Vagina (tissue), 2 donors: ENCODE data around the gene RNF217. TPM values are rescaled to one million over a fixed set of nuclear protein-coding genes. Genes with fewer than 3 reads are reported as not detected.

Experiments used
- DNase-seq, 2 donors: peaks; one replicate each; pipeline ENCODE4 v3.0.0-alpha.2; 2017; ENCODE audit errors: extremely low spot score in 2 of 2
- H3K27ac ChIP-seq: fragments of 200-600 bp; sonication (generic); one replicate; pipeline ENCODE4 v1.5.1; 2019
- H3K27me3 ChIP-seq: fragments of 200-600 bp; sonication (generic); one replicate; pipeline ENCODE4 v1.5.1; 2019
- H3K36me3 ChIP-seq, 2 donors: fragments of 200-600 bp; sonication (generic); one replicate each; pipeline ENCODE4 v1.5.1; 2017 to 2019
- H3K4me1 ChIP-seq: fragments of 200-600 bp; sonication (generic); one replicate; pipeline ENCODE4 v1.5.1; 2019
- H3K4me3 ChIP-seq, 2 donors: fragments of 200-600 bp; sonication (generic); 1 replicate in 1 of 2; 2 replicates in 1 of 2; pipeline ENCODE4 v1.5.1; 2016 to 2019
- H3K9me3 ChIP-seq: fragments of 200-600 bp; sonication (generic); one replicate; pipeline ENCODE4 v1.5.1; 2019
- POLR2A ChIP-seq, 2 donors: fragments of 450-650 bp; IDR thresholded peaks; one replicate each; pipeline ENCODE4 v1.6.1; 2017; ENCODE audit warnings: antibody characterized with exemption in 2 of 2, mild to moderate bottlenecking in 2 of 2, moderate library complexity in 2 of 2
- POLR2AphosphoS5 ChIP-seq, 2 donors: sonication (generic); formaldehyde crosslinking; IDR thresholded peaks; one replicate each; pipeline ENCODE4 v1.9.0; 2017; ENCODE audit warnings: antibody characterized with exemption in 2 of 2, mild to moderate bottlenecking in 2 of 2, low read depth in 1 of 2; ENCODE audit not compliant: insufficient read depth in 1 of 2
- intact Hi-C: fragments of 100-400 bp; cut with DNase I; formaldehyde crosslinking; loops from one replicate; pipeline ENCODE4 v1.15.1; 2023
- total RNA-seq: library from RNA; depleted of rRNA; stranded (reverse); fragments of >200 nt; gene quantifications from one replicate; pipeline ENCODE4 v1.2.3, GENCODE V29; 2016
- TF ChIP-seq, protein P1 (sequence below), 3 experiments: fragments of 450-650 bp in 2 of 3; fragments of 200-600 bp in 1 of 3; sonication (generic) in 1 of 3; IDR thresholded peaks; one replicate each; pipeline ENCODE4 v1.5.1; 2017 to 2019; ENCODE audit warnings: antibody characterized with exemption in 3 of 3, mild to moderate bottlenecking in 2 of 3, moderate library complexity in 2 of 3

RNF217 gene
- total RNA-seq, 1 donor from 2014 or later = 26.0 TPM

DNA sequence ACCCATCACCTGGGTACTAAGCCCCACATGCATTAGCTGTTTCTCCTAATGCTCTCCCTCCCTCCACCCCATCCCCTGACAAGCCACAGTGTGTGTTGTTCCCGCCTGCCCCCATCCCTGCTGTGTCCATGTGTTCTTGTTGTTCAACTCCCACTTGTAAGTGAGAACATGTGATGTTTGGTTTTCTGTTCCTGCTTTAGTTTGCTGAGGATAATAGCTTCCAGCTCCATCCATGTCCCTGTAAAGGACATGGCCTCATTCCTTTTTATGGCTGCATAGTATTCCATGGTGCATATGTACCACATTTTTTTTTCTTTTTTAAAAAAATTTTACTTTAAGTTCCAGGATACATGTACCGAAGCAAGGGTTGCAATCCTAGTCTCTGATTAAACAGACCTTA is 76.7 kb downstream of the RNF217 start:
- H3K36me3 ChIP-seq = no peaks in the 10 kb centered on the region
- H3K9me3 ChIP-seq = no peaks in the 10 kb centered on the region
- TF ChIP-seq POLR2A (IDR thresholded peaks at IDR 0.05) = no peak
- TF ChIP-seq, protein P1, sequence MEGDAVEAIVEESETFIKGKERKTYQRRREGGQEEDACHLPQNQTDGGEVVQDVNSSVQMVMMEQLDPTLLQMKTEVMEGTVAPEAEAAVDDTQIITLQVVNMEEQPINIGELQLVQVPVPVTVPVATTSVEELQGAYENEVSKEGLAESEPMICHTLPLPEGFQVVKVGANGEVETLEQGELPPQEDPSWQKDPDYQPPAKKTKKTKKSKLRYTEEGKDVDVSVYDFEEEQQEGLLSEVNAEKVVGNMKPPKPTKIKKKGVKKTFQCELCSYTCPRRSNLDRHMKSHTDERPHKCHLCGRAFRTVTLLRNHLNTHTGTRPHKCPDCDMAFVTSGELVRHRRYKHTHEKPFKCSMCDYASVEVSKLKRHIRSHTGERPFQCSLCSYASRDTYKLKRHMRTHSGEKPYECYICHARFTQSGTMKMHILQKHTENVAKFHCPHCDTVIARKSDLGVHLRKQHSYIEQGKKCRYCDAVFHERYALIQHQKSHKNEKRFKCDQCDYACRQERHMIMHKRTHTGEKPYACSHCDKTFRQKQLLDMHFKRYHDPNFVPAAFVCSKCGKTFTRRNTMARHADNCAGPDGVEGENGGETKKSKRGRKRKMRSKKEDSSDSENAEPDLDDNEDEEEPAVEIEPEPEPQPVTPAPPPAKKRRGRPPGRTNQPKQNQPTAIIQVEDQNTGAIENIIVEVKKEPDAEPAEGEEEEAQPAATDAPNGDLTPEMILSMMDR (IDR thresholded peaks at IDR 0.05) = no peak
- no peak for TF ChIP-seq POLR2AphosphoS5 (IDR thresholded peaks at IDR 0.05; ENCODE audit: insufficient read depth in 1 of 2, low read depth in 1 of 2)
- intact Hi-C loops = no loop called here
- no peak overlapping the region for H3K4me3 ChIP-seq
- H3K27me3 ChIP-seq = no peaks in the 10 kb centered on the region
- H3K27ac ChIP-seq = no peak overlapping the region
- H3K4me1 ChIP-seq = no peaks in the 10 kb centered on the region
- DNase-seq = no peak

DNA sequence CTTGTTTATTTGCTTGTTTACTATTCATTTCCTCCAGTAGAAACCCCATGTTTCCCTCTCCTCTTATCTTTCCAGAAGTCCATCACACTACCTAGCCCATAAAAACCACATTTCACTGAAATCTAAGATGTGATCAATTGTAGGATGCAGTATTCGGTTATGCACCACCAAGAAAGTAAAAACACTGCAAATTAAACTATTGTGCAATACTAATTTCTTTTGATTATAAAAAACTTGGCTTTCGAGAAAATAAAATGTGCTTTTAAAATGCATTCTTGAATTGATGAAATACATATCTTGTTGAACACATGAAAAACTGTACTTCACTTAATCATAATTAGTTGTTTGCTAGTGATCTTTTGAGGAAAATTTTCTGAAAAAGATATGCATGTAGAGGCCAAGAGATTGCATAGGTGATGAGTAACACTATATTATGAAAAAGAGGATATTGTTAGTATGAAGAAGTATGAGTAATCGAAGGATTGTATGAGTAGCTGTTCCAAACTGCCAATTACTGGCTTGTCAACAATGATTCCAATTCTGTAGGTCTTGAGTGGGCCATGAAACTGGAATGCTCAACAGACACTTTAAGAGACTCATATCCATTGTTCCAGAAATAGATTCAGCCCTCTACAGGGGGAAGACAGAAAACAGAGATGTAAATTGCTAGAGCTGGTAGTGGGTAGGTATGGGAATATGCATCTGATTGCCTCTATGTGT is 79.7 kb downstream of the RNF217 start:
- H3K27me3 ChIP-seq = no peaks in the 10 kb centered on the region
- TF ChIP-seq POLR2AphosphoS5 (IDR thresholded peaks at IDR 0.05; ENCODE audit: insufficient read depth in 1 of 2, low read depth in 1 of 2) (no peak), POLR2A (IDR thresholded peaks at IDR 0.05) (no peak)
- TF ChIP-seq, protein P1 (IDR thresholded peaks at IDR 0.05) = no peak
- no peaks in the 10 kb centered on the region for H3K9me3 ChIP-seq
- H3K4me1 ChIP-seq = no peaks in the 10 kb centered on the region
- no peak for DNase-seq
- H3K36me3 ChIP-seq = peaks cover 0 to 4% of the 10 kb centered on the region in 2 donors
- intact Hi-C loops = no loop called here
- H3K27ac ChIP-seq = no peak overlapping the region
- H3K4me3 ChIP-seq = no peak overlapping the region

DNA sequence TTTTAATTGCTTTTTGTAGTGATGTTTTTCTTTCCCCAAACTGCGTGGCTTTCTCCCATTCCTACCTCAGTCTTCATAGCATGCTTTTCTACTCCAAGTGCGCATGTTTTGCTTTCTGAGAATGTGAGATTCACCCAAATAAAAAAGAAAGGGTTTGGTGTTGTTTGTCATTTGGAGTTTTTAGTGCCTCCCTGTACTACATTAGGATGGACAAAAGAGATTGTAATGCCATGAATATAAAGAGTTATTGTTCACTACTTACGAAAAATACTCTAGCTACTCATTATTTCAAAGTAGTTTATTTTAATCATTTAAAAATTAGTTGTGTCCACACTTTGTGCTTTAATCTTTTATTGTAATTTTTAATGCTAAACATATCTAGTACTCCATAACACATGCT is 81.8 kb downstream of the RNF217 start:
- intact Hi-C loops = no loop called here
- DNase-seq = no peak
- TF ChIP-seq POLR2A (IDR thresholded peaks at IDR 0.05) = no peak

DNA sequence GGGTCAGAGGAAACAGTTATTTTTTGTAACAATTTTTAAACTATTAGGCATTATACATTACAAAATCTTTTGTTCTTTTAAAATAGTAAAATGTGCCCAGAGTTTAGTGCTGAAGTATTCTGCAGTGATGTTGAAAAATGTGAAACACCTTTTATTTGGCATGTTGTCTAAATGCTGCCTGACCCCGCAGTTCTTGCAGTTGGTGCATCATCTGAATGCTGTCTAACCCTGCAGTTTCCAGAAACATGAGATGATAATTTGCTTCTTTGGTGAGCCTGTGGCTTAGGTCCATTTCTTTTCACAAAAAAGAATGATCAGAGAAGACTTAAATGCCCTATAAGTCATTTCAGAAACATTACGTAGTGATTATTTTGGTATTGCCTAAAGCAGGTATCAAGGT is 82.4 kb downstream of the RNF217 start:
- intact Hi-C loops = no loop called here
- Histone ChIP-seq H3K27ac (no peak overlapping the region), H3K9me3 (no peaks in the 10 kb centered on the region), H3K4me1 (no peaks in the 10 kb centered on the region), H3K27me3 (no peaks in the 10 kb centered on the region), H3K4me3 (no peak overlapping the region), H3K36me3 (peaks cover 0 to 4% of the 10 kb centered on the region in 2 donors)
- TF ChIP-seq POLR2A (IDR thresholded peaks at IDR 0.05) (no peak), POLR2AphosphoS5 (IDR thresholded peaks at IDR 0.05; ENCODE audit: insufficient read depth in 1 of 2, low read depth in 1 of 2) (no peak)
- DNase-seq = no peak

More for the DNA sequence above, 81.8 kb downstream of the RNF217 start:
- peaks cover 0 to 4% of the 10 kb centered on the region in 2 donors for H3K36me3 ChIP-seq
- no peak overlapping the region for H3K27ac ChIP-seq
- no peaks in the 10 kb centered on the region for H3K9me3 ChIP-seq
- H3K27me3 ChIP-seq = no peaks in the 10 kb centered on the region
- no peaks in the 10 kb centered on the region for H3K4me1 ChIP-seq
- H3K4me3 ChIP-seq = no peak overlapping the region

DNA sequence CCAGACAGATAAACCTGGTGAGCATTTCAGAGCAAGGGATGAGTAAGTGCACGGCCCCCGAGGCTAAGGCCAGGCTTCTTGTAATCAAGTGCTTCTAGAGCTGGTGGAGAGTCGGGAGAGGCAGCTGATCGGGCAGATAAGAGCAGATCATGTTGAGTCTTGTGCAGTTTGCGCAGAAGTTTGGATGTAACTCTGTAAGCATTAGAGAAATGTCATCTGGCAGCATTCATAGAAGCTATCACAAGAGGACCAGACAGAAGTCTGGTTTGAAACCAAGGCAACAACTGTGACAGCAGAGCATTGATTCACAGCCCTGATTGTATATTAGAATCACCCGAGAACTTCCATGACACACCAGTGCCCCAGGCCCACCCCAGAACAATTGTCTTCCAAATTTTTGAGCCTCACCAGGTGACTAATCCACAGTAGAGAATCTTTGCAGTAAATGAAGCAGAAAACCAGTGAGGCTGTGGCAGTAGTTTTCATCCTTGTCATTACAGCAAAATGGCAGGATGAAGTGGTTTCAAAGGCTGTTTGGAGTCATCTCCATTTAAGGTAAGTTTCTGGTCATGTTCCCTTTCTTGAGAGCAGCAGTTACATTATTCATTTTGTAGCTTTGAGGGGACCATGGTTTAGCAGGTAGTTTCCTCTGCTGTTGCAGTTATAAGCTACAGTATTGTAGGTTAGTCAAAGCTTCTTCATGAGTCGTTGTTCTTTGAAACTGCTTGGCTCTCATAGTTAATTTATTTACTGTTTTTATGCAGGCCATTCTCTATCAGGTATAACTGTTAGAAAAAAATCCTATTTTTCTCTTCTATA is 84.1 kb downstream of the RNF217 start:
- no peak overlapping the region for H3K27ac ChIP-seq
- TF ChIP-seq, protein P1 (IDR thresholded peaks at IDR 0.05) = no peak
- TF ChIP-seq POLR2AphosphoS5 (IDR thresholded peaks at IDR 0.05; ENCODE audit: insufficient read depth in 1 of 2, low read depth in 1 of 2) (peak in 1 of 2 donors; percentile 52), POLR2A (IDR thresholded peaks at IDR 0.05) (no peak)
- no peaks in the 10 kb centered on the region for H3K9me3 ChIP-seq
- no peak overlapping the region for H3K4me3 ChIP-seq
- H3K27me3 ChIP-seq = no peaks in the 10 kb centered on the region
- peaks cover 0 to 4% of the 10 kb centered on the region in 2 donors for H3K36me3 ChIP-seq
- DNase-seq = no peak
- intact Hi-C loops = no loop called here
- no peaks in the 10 kb centered on the region for H3K4me1 ChIP-seq
